ENCODE results near the gene C22orf15. TPM values are rescaled to one million over a fixed set of nuclear protein-coding genes. Genes with fewer than 3 reads are reported as not detected.

C22orf15 gene
- total and polyA plus RNA-seq, 2 donors (not counting 3 experiments of a cell fraction or from before 2014, with no cell fraction given) = 0.86 TPM; not detected in 1

GRCh38 chr22:23772315-23772648 lies 9.5 kb downstream of the C22orf15 start:
- Histone ChIP-seq H3K9me3 (replicated peaks; ENCODE audit: control insufficient read depth, insufficient read depth, low read length) (no peaks in the 10 kb centered on the region), H3K9me1 (replicated peaks; ENCODE audit: control insufficient read depth, extremely low read depth, insufficient read depth, low read length) (no peaks in the 10 kb centered on the region), H3K27ac (ENCODE audit: insufficient read depth, low read depth, low read length) (peak overlapping the region; percentile 14), H3K79me2 (ENCODE audit: control insufficient read depth, insufficient read depth, low read length) (no peaks in the 10 kb centered on the region), H3K27me3 (ENCODE audit: control insufficient read depth in 2 of 2, insufficient read depth in 2 of 2, low read length in 2 of 2) (no peaks in the 10 kb centered on the region), H3K4me2 (ENCODE audit: insufficient read depth, low read length) (peak overlapping the region; percentile 74), H3K36me3 (ENCODE audit: control insufficient read depth in 2 of 2, extremely low read depth in 1 of 2, insufficient read depth in 2 of 2, low read length in 2 of 2) (no peaks in the 10 kb centered on the region), H3K4me1 (ENCODE audit: control insufficient read depth, extremely low read depth, insufficient read depth, low read length) (peaks cover 15% of the 10 kb centered on the region), H4K20me1 (replicated peaks; ENCODE audit: control insufficient read depth, extremely low read depth, insufficient read depth, low read length) (no peaks in the 10 kb centered on the region), H3K9ac (replicated peaks; ENCODE audit: extremely low read depth, insufficient read depth, low read length) (peak overlapping the region; percentile 58), H2AFZ (ENCODE audit: low read depth, low read length) (peak overlapping the region; percentile 98), H3K4me3 (replicated peaks in 1 of 3; ENCODE audit: insufficient read depth in 1 of 3, low read depth in 1 of 3, low read length in 3 of 3) (peak overlapping the region in 2 of 3 experiments; percentile 7 to 14)
- no peak for DNase-seq (ENCODE audit: low read depth, low spot score)
- dilution Hi-C loops (cut with MboI; ENCODE audit: extremely low pct_ligation_motif_present, low sequenced_read_pairs) (no loop called here), intact Hi-C loops (cut with micrococcal nuclease) (no loop called here)
- TF ChIP-seq MYC (IDR thresholded peaks at IDR 0.05; ENCODE audit: low read depth, low read length) = no peak
- no peak for TF ChIP-seq FOS (IDR thresholded peaks at IDR 0.05; ENCODE audit: borderline replicate concordance, insufficient read depth, low read length)
- TF ChIP-seq JUN (IDR thresholded peaks at IDR 0.05; ENCODE audit: borderline replicate concordance, insufficient read depth, insufficient read length, low read depth) = no peak
- no peak for TF ChIP-seq POLR2AphosphoS5 (IDR thresholded peaks at IDR 0.05; ENCODE audit: insufficient read depth, low read depth, low read length)
- no peak for TF ChIP-seq CTCF (IDR thresholded peaks at IDR 0.05; ENCODE audit: extremely low read depth in 1 of 2, insufficient read depth in 1 of 2, low read depth in 1 of 2, low read length in 2 of 2)
- TF ChIP-seq GATA2 (IDR thresholded peaks at IDR 0.05; ENCODE audit: insufficient read depth, insufficient read length, low read depth, low read length) = no peak
- no peak for TF ChIP-seq MAX (IDR thresholded peaks at IDR 0.05; ENCODE audit: insufficient read depth, insufficient read length)
- TF ChIP-seq EZH2 (IDR thresholded peaks at IDR 0.05; ENCODE audit: borderline replicate concordance, low read depth, low read length, severe bottlenecking) = no peak
- no peak for TF ChIP-seq POLR2A (IDR thresholded peaks at IDR 0.05; ENCODE audit: low read depth, low read length)
- CTCF ChIA-PET = interaction anchor here (0.7 to 3.5 kb wide), 3 partner anchors 16 to 77 kb away, joined by 3 to 55 read pairs (median 8); partner anchors contain the start of gene SMARCB1
- BruUV-seq (replicated peaks) = no TSS peak
- POLR2A ChIA-PET = no interaction called here
- FAIRE-seq = no peak
